Colon (tissue), 2 donors: Measurements from ENCODE around the gene NTN4.
"Not testable (repeated sequence)": the region's sequence is repeated elsewhere in the genome, so short reads cannot be mapped to it uniquely, and the experiment has no call there.

ENCODE experiments used
- FAIRE-seq: peaks from 2 replicates; lab custom pipeline; 2012; peaks lifted over from hg19 to GRCh38; lab: Jason Lieb, UNC
- donor health status: control.
- donor health status: control.

The NTN4 gene

DNA sequence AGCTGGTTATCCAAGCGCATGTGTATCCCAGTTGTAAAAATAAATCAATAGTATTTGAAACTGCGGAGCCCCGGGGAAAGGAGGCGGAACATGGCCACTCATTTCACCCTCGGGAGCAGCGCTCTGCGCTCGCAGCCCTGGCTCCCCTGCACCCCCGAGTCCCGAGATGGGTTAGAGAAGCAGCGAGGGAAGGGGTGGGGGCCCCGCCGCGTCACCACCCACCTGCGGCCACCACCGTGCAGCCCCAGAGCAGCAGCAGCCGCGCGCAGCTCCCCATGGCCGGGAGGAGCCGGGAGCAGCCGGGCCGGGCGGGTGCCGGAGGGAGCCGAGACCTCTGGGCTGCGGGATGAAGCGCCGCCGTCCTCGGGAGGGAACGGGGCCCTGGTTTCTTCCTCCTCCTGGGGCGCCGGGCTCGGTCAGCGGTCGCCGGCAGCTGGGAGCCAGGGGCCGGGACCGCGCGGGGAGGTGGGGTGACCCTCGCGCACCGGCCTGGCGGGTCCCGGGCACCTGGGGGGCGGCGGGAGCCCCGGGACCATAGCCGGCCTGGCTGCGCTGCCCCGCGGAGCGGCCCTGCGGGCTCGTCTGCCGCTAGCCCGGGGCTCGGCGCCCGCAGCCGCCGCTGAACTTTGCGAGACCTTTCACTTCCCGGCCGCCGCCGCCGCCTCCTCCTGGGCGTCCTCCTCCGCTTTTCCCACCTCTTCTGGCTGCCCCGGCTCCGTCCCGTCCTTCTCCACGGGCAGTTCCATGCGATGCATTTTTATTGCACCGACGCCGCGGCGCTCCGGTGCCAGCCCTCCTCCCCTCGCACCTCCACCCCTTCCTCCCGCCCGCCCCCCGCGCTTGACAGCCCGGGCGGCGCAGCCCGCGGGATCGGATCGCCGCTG, at the start of gene NTN4:
NTN4 (minus strand) TSS at position 732 of the 884 bp plus-strand sequence; CDS start at position 277, 455 bp downstream.
- no peak for FAIRE-seq

DNA sequence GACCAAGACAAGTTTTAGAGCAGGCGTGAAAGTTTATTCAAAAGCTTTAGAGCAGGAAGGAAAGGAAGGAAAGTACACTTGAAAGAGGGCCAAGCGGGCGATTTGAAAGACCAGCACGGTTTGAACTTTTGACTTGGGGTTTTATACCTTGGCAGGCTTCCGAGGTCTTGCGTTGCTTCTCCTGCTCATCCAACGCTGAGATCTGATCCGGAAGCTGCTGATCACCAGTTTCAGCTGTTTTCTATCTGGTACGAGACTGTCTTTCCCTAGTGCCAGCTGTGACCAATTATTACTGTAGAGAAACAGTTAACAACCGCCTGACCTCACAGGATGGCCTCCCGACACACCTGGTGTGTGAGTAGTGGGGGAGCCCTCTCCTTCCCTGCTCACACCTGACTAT, 47.6 kb upstream of the NTN4 start:
- no peak for FAIRE-seq

DNA sequence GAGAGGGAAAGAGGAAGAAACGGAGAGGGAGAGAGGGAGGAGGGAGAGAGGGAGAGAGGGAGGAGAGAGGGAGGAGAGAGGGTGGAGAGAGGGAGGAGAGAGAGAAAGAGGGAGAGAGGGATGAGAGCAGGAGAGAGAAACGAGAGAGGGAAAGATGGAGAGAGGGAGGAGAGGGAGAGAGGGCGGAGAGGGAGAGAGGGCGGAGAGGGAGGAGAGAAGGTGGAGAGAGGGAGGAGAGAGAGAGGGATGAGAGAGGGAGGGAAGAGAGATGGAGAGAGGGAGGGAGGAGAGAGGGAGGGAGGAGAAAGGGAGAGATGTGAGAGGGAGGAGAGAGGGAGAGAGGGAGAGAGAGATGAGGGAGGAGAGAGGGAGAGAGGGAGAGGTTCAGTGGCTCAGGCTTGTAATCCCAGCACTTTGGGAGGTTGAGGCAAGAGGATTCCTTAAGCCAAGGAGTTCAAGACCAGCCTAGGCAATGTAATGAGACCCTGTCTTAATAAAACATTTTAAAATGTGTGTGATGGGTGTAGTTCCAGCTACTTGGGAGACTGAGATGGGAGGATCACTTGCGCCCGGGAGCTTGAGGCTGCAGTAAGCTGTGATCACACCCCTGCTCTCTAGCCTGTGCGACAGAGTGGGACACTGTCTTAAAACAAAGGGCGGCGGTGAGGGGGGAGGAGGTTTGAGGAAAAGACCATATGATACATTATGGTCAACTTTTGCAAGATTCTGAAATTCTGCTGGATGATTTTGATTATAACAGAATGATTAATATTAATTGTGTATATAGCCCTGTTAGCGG, 46.9 kb upstream of the NTN4 start:
- FAIRE-seq: no peak

DNA sequence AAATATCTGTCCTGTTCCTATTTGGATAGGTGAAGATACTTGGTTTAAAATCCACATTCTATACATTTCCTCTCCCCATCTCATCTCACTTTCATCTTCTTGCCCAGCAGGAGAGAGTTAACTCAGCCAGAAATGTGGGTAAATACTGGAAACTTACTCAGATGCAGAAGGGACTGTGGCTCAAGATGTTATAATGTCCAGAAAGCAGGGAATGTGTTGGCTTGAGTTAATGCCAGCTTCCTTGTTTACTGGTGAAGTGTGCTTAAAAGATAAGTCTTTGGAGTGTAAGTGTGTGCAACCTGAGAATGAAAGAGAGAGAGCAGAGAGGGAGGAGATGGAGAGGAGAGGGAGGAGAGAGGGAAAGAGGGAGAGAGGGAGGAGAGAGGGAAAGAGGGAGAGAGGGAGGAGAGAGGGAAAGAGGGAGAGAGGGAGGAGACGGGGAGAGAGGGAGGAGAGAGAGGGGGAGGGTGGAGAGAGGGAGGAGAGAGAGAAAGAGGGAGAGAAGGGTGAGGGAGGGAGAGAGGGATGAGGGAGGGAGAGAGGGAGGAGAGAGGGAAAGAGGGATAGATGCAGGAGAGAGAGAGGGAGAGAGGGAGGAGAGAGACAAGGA, 46.2 kb upstream of the NTN4 start:
- FAIRE-seq: no peak

DNA sequence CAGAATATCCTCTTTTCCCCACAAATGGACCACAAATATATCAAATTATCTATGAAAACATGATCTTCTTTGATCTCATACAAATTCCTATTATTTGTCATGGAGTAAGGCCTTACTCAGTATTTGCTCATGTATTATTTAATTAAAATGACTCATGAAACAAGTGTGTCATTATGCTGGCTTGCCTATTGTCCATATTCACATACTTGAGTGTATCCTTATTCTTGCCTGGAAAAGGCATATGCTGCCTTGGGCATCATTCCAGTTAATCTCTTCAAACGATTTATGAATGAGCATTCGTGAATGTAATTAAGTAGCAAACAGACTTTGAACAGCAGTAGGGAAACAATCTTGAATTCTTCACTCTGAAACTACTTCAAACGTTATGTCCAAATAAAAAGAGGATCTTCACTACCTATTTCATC, 45.6 kb upstream of the NTN4 start:
- FAIRE-seq: no peak

DNA sequence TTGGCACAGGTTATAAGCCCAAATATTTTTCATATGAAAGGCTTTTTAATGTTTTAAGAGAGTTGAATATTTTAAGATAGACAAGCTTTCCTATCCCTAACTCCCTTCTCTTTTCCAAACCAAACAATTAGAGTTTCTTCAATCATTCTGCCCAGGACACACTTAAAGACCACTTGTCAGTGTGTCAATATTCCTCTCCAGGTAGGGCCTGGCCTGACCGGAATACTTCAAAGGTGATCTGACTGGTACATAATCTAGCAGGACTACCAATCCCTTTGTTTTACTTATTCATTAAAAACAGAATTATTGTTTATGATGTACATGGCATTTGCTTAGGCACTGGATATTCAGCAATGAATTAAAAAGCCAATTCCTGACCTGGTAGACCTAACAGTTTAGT, 44.0 kb upstream of the NTN4 start:
- FAIRE-seq: no peak

DNA sequence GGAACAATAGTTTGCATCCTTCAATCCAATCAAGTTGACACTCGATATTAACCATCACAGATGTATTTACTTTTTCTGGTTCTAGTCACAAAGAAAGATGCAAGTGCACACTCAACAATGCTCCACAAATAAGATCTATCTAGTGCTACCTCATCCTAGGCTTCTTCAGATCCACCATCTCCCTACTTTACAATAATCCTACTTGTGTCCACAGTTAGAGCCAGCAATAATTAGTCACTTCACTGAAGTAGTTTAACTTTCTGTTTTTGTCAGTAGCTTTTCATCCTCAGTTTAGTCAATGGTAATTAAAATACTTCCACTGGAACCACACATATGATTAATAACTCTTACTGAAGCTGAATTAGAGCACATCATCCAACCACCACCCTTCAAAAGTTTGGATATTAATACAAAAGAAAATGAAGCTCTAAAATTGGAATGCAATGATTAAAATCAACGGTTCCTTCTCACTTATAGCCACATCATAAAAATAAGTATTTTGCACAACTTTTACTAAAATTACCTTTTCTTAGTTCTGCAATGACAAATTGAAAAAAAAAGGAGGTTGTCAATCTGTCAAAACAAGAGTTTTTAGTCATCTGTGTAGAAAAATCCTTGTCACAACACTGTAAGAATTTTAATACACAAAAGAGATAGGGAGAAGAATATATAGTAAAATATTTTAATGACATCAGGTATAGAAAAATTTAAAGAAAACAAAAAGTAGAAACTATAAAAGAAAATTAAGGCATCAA, 39.9 kb upstream of the NTN4 start:
- no peak for FAIRE-seq

DNA sequence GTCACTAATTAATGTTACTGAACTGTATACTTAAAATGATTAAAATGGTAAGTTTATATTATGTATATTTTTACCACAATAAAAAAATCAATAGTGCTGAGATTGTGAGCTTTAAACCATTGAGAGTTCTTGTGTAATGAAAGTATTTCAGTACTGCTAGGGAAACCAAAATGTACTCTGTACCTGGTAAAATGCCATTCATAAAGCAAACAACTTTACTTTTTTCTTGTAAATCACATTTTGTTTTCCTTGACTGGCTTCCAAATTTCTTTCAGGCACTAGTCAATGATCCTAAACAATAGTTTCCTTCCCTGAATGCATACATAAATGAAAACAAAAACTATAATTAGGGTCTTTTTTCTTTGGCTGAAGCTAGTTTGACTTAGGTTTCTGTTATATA, 38.8 kb upstream of the NTN4 start:
- no peak for FAIRE-seq

DNA sequence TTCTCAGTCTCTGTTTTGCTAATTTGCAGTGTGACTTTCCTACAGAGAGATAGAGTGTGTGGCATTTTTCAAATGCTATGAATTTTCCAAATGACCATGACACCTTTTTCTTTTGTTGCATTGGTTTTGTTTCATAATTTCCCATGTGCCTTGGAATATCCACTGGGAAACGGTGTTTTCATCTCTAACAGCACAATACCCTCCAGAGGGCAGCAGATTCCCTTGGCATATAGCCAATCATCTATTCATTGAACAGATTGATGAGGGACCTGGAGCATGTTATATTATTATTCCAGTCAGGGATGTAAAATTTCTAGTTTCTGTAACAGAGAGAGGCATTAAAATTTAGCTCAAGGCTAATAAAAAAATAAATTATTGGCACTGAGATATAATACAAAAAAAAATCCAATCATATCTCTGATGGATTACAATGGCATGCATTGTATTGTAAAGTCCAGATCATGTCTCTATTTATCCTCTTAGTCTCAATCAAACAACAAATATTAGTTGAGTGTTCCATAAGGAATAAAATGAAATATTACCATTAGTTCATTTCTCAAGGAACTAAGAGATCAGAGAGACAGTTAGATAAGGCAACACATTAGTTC, 29.6 kb upstream of the NTN4 start:
- FAIRE-seq: no peak

DNA sequence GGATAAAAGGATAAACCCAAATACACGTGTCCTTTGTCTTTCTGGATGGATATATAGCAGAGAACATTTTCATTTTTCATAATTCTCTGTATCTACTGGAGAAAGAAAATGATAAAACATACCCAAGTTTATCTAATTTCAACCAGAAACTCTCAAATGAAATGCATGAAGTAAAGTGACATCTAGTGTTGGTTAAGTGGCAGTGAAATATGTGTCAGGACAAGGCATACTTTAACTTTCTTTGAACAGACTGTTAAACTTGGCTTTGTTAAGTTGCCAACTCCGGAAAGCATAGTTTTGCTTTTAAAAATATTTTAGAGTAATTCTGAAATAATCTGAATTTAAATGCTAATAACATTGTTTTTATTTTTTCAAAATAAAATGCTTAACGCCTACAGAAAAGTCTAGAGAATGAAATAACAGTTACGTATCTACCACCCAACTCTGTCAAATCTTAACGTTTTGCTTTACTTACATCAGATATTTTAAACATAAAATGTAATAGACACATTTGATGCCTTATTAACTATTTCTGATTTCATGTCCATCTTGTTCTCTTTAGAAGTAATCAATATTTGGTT, 25.2 kb upstream of the NTN4 start:
- FAIRE-seq: peak; percentile 62

DNA sequence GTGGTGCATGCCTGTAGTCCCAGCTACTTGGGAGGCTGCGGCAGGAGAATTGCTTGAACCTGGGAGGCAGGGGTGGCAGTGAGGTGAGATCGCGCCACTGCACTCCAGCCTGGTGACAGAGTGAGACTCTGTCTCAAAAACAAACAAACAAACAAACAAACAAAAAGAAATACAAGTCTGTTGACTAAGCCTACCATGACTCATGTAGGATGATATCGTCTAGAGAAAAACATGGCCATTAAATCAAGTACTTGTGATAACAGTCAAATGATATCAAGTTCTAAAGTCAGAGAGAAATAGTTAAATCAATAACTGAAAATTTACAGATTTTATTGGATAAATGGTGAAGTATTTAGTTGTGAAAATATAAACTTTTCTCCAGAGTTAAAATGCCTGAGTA, 21.6 kb upstream of the NTN4 start:
- not testable (repeated sequence) for FAIRE-seq

DNA sequence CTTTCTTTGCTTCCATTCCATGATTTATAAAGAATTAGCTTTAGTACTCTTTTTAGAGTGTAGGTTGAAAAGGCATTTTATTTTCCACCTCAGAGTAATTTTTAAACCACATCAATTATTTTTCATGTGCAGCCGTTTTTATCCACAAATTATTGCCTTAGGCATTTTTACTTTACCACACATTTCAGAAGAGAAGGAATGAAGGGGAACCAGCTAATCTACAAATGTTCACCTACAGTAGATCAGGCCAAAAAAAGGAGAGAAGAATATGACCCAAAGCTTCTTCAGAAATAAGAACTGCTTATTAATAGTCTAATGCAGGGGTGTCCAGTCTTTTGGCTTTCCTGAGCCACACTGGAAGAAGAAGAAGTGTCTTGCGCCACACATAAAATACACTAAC, 19.8 kb upstream of the NTN4 start:
- FAIRE-seq: no peak

DNA sequence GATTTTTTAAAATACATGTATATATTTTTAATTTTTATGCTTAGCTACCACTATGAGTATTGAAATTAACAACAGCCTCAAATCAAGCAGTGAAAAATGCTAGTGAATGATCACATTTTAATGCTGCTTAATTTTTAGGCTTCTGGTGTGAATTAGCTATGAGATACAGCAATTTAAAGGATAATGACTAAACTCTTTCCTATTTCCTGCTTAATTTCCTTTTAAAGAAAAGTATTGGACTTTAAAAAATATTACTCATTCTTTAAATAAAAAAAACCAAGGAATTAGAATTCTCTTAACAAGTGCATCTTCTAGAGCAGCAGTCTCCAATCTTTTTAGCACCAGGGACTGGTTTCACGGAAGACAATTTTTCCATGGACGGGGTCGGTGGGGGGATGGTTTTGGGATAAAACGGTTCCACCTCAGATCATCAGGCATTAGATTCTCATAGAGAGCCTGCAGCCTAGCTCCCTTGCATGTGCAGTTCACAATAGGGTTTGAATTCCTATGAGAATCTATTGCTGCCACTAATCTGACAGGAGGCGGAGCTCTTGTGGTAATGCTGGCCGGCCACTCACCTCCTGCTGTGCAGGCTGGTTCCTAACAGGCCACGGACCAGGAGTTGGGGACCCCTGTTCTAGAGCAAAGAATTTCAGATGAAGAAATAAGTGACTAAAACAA, 18.6 kb upstream of the NTN4 start:
- no peak for FAIRE-seq

DNA sequence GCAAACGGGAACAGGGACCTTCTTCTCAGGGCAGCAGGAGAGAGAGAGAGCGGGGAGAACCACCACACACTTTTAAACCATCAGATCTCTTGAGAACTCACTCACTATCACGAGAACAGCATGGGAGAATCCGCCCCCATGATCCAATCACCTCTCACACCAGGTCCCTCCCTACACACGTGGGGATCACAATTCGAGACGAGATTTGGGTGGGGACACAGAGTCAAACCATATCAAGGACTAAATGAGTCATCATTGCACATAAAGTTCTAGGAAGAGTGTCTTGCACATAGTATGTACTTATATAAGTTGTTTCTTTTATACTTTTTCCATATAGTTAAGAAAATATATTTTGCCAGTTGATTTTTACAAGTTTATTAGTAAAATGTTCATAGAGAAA, 17.6 kb upstream of the NTN4 start:
- FAIRE-seq: no peak

DNA sequence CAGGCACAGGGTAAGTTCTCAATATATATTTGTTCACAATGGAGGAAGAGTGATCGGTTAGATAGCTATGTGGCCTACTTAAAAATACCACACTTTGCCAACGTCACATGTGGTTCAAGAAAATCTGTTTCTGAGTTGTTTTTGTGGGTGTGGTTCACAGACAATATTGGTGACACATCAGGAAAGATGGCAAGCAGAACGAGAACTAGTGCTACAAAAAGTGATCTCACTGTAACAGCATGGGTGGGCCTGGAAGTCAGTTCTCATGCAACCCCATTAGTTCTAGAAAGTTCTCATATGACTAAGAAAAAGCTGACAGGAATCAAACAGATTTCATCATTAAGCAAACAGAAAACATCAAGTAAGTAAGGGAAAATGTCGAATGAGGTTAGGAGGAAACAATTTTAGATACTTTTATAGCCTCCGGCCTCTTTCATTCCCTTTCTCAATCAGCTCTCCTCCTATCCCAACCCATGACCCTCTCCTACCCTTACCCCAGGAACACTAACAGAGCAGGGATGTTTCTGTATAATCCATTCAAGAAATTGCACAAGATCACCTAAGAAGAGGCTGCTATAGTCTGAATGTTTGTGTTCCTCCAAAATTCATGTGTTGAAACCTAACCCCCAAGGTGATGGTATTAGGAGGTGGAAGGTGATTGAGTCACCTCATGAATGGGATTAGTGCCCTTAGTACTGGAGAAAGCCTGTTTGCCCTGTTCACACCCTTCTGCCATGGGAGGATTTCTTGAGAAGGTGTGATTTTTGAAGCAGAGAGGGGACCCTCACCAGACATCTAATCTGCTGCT, 15.5 kb upstream of the NTN4 start:
- FAIRE-seq: no peak

DNA sequence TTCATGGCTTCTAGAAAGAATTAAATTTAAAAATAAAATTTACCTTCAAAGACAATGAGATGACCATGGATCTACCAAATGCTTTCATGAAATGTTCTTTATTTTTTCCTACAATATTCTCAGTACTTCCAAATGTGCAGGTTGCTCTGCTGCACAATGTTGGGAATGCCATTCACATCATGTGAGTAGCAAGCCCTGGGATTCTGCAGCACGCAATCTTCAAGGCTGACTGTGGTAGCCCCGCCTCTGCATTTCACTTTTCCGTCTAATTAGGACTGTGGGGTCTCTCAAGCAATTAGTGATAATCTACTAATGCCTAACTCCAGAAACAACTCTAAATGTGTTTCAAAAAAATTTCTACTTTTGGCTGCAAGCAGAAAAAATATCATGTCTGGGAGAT, 13.7 kb upstream of the NTN4 start:
- FAIRE-seq: no peak

DNA sequence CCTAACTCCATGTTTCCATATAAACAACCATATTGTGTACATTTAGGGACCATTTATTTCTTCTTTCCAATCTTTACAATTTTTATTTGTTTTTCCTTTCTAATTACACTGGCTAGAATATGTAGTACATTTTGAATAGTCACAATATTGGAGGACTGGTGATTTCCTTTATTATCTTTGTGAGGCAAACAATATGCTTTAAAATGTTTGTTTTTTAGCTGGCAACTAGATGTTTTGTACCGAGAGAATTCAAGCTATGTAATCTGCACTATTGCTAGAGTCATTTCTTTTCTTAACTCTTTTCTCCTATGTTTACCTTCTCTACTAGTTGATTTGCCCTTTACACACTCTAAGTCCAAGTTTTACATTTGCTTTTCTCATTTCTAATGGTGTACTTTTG, 13.3 kb upstream of the NTN4 start:
- no peak for FAIRE-seq

DNA sequence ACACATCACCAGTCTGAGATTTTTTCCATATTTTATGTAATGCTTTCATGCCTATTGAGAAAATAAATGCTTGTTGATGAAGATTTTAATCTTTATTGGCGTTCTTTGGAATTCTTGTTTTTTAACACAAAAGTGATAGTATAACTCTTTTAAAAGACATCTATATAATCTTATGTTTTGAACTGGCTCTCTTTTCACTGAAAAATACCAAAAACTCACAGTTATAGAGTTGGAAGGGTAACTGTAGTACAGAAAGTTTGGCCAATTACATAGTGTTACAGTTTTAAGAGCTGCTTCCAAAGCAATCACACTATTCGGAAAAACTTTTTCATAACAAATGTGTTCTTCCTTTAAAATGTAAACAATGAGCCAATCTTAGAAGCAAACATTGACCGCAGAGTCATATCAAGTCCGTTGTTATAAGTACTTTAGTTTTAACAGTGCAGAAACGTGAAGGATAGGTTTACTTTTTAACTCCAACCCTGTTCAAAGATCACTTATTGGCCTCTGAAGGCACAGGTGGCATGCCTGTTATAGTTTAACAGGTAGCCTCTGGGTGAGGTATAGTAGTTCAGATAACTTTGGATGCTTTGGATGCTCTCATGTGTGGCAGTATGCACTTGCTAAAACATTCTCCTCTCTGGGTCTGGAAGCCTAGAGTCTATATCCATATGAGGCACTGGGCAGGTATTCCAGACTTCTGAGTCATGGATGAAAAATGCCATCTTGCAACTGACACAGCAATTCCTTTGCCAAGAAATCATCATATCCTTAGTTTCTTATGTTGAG, 12.1 kb upstream of the NTN4 start:
- FAIRE-seq: no peak

DNA sequence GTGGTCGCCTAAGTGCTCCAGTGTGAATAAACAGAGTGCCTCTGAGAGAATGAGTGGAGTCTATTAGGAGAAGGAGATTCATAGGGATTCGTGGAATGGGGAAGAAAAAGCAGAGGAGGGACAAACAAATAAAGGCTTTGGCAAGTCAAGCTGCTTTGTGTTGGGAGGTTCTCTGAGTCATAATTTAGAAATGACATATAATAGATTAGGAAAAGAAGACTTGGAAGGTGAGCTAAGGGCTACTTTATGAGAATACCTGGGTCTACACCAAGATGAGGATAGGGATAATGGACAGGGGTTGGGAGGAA, 6.4 kb upstream of the NTN4 start:
- FAIRE-seq: no peak
